ENCODE measurements around the gene SPACA6. TPM values are rescaled to one million over a fixed set of nuclear protein-coding genes. Genes with fewer than 3 reads are reported as not detected.

The SPACA6 gene
- total and polyA plus RNA-seq, 4 donors: 0.92 to 2.5 (median 1.3) TPM

DNA sequence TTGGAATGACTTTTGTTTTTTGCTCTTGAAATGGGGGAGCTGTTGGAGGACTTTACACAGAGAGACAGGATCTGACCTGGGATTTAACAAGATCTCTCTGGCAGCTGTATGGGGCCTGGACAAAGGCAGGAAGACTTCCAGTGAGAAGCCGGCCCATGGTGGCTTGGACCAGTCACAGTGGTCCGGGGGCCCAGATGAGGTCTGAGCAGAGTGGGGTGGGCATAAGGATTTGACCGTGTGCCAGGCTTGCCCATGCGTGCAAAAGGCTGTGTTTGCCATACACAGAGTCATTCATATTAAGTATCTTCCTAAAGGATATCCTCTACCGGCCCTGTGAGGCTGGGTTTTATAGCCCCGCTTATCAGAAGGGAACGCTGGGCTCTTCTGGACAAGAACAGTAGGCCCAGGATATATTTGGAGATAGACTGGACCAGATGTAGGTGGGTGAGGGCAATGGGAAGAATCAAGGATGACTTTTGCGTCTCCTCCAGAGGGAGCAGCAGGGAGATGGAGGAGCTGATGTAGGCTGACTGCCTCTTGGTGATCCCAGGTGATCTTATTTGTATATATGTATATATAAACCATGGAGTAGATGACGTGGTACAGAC lies 4.1 kb downstream of the SPACA6 start:
- peaks cover 0 to 3% (median 0%) of the 10 kb centered on the region in 4 donors for H3K27me3 ChIP-seq (ENCODE audit: control insufficient read depth in 4 of 4, insufficient read depth in 4 of 4, low read length in 3 of 4)
- H3K9ac ChIP-seq (ENCODE audit: low read depth in 1 of 2, low read length in 2 of 2): no peak overlapping the region
- no peak for DNase-seq (ENCODE audit: low spot score)
- H3K9me3 ChIP-seq (ENCODE audit: control insufficient read depth in 4 of 4, low read length in 3 of 4): peaks cover 0 to 13% (median 0%) of the 10 kb centered on the region in 4 donors
- H3K27ac ChIP-seq (ENCODE audit: low read depth in 1 of 2, low read length in 2 of 2): no peak overlapping the region
- no peak overlapping the region for H3K4me3 ChIP-seq (ENCODE audit: low read depth in 1 of 3, low read length in 3 of 3)
- WGBS: 88% methylated on average over 9 of the region's 9 CpGs
- no peaks in the 10 kb centered on the region for H3K4me1 ChIP-seq (ENCODE audit: control insufficient read depth in 4 of 4, insufficient read depth in 4 of 4, low read length in 3 of 4)
- no peak for TF ChIP-seq RAD21 (IDR thresholded peaks at IDR 0.05)
- no peaks in the 10 kb centered on the region for H3K36me3 ChIP-seq (ENCODE audit: control insufficient read depth in 4 of 4, insufficient read depth in 3 of 4, low read depth in 1 of 4, low read length in 3 of 4)

GRCh38 chr19:51698296-51698695 lies 5.2 kb downstream of the SPACA6 start:
- WGBS: 95% methylated on average over 5 of the region's 5 CpGs
- Histone ChIP-seq H3K9me3 (ENCODE audit: control insufficient read depth in 4 of 4, low read length in 3 of 4) (peaks cover 0 to 13% (median 0%) of the 10 kb centered on the region in 4 donors), H3K4me3 (ENCODE audit: low read depth in 1 of 3, low read length in 3 of 3) (no peak overlapping the region), H3K27ac (ENCODE audit: low read depth in 1 of 2, low read length in 2 of 2) (no peak overlapping the region), H3K36me3 (ENCODE audit: control insufficient read depth in 4 of 4, insufficient read depth in 3 of 4, low read depth in 1 of 4, low read length in 3 of 4) (no peaks in the 10 kb centered on the region), H3K27me3 (ENCODE audit: control insufficient read depth in 4 of 4, insufficient read depth in 4 of 4, low read length in 3 of 4) (peaks cover 0 to 3% (median 0%) of the 10 kb centered on the region in 4 donors), H3K9ac (ENCODE audit: low read depth in 1 of 2, low read length in 2 of 2) (no peak overlapping the region), H3K4me1 (ENCODE audit: control insufficient read depth in 4 of 4, insufficient read depth in 4 of 4, low read length in 3 of 4) (peaks cover 0 to 4% (median 0%) of the 10 kb centered on the region in 4 donors)
- DNase-seq (ENCODE audit: low spot score): no peak
- TF ChIP-seq FOXA2 (IDR thresholded peaks at IDR 0.05) (no peak), RXRA (IDR thresholded peaks at IDR 0.05) (no peak), HNF4A (conservative IDR thresholded peaks at IDR 0.05) (no peak)
- TF ChIP-seq, protein P1, sequence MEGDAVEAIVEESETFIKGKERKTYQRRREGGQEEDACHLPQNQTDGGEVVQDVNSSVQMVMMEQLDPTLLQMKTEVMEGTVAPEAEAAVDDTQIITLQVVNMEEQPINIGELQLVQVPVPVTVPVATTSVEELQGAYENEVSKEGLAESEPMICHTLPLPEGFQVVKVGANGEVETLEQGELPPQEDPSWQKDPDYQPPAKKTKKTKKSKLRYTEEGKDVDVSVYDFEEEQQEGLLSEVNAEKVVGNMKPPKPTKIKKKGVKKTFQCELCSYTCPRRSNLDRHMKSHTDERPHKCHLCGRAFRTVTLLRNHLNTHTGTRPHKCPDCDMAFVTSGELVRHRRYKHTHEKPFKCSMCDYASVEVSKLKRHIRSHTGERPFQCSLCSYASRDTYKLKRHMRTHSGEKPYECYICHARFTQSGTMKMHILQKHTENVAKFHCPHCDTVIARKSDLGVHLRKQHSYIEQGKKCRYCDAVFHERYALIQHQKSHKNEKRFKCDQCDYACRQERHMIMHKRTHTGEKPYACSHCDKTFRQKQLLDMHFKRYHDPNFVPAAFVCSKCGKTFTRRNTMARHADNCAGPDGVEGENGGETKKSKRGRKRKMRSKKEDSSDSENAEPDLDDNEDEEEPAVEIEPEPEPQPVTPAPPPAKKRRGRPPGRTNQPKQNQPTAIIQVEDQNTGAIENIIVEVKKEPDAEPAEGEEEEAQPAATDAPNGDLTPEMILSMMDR (IDR thresholded peaks at IDR 0.05; ENCODE audit: low read depth, low read length, missing input control): no peak

- H3K4me1 ChIP-seq (ENCODE audit: control insufficient read depth in 4 of 4, insufficient read depth in 4 of 4, low read length in 3 of 4): peaks cover 0 to 4% (median under 1%) of the 10 kb centered on the region in 4 donors
- TF ChIP-seq, protein P2, sequence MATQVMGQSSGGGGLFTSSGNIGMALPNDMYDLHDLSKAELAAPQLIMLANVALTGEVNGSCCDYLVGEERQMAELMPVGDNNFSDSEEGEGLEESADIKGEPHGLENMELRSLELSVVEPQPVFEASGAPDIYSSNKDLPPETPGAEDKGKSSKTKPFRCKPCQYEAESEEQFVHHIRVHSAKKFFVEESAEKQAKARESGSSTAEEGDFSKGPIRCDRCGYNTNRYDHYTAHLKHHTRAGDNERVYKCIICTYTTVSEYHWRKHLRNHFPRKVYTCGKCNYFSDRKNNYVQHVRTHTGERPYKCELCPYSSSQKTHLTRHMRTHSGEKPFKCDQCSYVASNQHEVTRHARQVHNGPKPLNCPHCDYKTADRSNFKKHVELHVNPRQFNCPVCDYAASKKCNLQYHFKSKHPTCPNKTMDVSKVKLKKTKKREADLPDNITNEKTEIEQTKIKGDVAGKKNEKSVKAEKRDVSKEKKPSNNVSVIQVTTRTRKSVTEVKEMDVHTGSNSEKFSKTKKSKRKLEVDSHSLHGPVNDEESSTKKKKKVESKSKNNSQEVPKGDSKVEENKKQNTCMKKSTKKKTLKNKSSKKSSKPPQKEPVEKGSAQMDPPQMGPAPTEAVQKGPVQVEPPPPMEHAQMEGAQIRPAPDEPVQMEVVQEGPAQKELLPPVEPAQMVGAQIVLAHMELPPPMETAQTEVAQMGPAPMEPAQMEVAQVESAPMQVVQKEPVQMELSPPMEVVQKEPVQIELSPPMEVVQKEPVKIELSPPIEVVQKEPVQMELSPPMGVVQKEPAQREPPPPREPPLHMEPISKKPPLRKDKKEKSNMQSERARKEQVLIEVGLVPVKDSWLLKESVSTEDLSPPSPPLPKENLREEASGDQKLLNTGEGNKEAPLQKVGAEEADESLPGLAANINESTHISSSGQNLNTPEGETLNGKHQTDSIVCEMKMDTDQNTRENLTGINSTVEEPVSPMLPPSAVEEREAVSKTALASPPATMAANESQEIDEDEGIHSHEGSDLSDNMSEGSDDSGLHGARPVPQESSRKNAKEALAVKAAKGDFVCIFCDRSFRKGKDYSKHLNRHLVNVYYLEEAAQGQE (IDR thresholded peaks at IDR 0.05): no peak
- TF ChIP-seq JUND (IDR thresholded peaks at IDR 0.05) (no peak), YY1 (IDR thresholded peaks at IDR 0.05) (no peak), SP1 (IDR thresholded peaks at IDR 0.05) (no peak)
- WGBS: 92% methylated on average over 5 of the region's 5 CpGs
- H3K9ac ChIP-seq (ENCODE audit: low read depth in 1 of 2, low read length in 2 of 2): no peak overlapping the region
- no peaks in the 10 kb centered on the region for H3K36me3 ChIP-seq (ENCODE audit: control insufficient read depth in 4 of 4, insufficient read depth in 3 of 4, low read depth in 1 of 4, low read length in 3 of 4)
- no peak for DNase-seq (ENCODE audit: low spot score)
- no peak overlapping the region for H3K27ac ChIP-seq (ENCODE audit: low read depth in 1 of 2, low read length in 2 of 2)
- peaks cover 0 to 13% (median 0%) of the 10 kb centered on the region in 4 donors for H3K9me3 ChIP-seq (ENCODE audit: control insufficient read depth in 4 of 4, low read length in 3 of 4)
- H3K4me3 ChIP-seq (ENCODE audit: low read depth in 1 of 3, low read length in 3 of 3): no peak overlapping the region
- H3K27me3 ChIP-seq (ENCODE audit: control insufficient read depth in 4 of 4, insufficient read depth in 4 of 4, low read length in 3 of 4): peaks cover 0 to 3% (median 0%) of the 10 kb centered on the region in 4 donors
Observed at GRCh38 chr19:51699170-51699569, 6.0 kb downstream of the SPACA6 start.
